Measurements from ENCODE around the gene RASGRF1. TPM values are rescaled to one million over a fixed set of nuclear protein-coding genes. Genes with fewer than 3 reads are reported as not detected.

RASGRF1 gene
- total and polyA plus RNA-seq, 9 of the 15 experiments (the other 6 are each of a cell fraction or from before 2014, with no cell fraction given) = 0.03 to 0.58 (median 0.06) TPM; not detected in 1

- in situ Hi-C loops (cut with MboI) = no loop called here
Measured at GRCh38 chr15:79065361-79065705, 25.2 kb downstream of the RASGRF1 start.

More at GRCh38 chr15:79065361-79065705, 25.2 kb downstream of the RASGRF1 start:
- H3K79me2 ChIP-seq (ENCODE audit: control insufficient read depth, insufficient read depth, low read length) = no peaks in the 10 kb centered on the region
- FAIRE-seq (no peak), ATAC-seq (no peak), DNase-seq (ENCODE audit: extremely low read depth in 1 of 4, low spot score in 3 of 4) (no peak)
- no peak overlapping the region for H3K27ac ChIP-seq (ENCODE audit: extremely low read depth, low read depth, low read length)
- H2AFZ ChIP-seq (ENCODE audit: low read depth, low read length) = no peak overlapping the region
- ChIA-PET CTCF (ENCODE audit: low intra/inter-chr PET ratio) (no interaction called here), POLR2A (no interaction called here)
- H3K36me3 ChIP-seq (ENCODE audit: control insufficient read depth, insufficient read depth, low read length) = no peaks in the 10 kb centered on the region
- peaks cover 0 to 6% of the 10 kb centered on the region in 2 experiments; a peak in 2 of 5 replicates for H3K27me3 ChIP-seq (ENCODE audit: control insufficient read depth in 2 of 2, insufficient read depth in 2 of 2, low read length in 2 of 2)
- H3K4me1 ChIP-seq (replicated peaks in 1 of 2; ENCODE audit: control insufficient read depth in 2 of 2, insufficient read depth in 2 of 2, low read length in 2 of 2) = no peaks in the 10 kb centered on the region
- BruUV-seq (replicated peaks) = no TSS peak
- WGBS (ENCODE audit: insufficient coverage, low coverage, missing lambda C conversion rate) = 0% methylated on average over 1 of the region's 5 CpGs
- intact Hi-C loops (cut with micrococcal nuclease) = no loop called here
- H3K9me3 ChIP-seq (replicated peaks; ENCODE audit: control insufficient read depth, insufficient read depth, low read depth, low read length) = no peaks in the 10 kb centered on the region
- no peak overlapping the region for H3K4me3 ChIP-seq
- no peaks in the 10 kb centered on the region for H3K9me1 ChIP-seq (ENCODE audit: control insufficient read depth, insufficient read depth, low read length)
- no peak overlapping the region for H3K4me2 ChIP-seq (ENCODE audit: insufficient read depth, low read length)
- no peak overlapping the region for H3K9ac ChIP-seq (ENCODE audit: insufficient read depth in 1 of 2, low read depth in 2 of 2, low read length in 2 of 2)
- peaks cover 3% of the 10 kb centered on the region; the same call in 1 of the 2 replicates for H4K20me1 ChIP-seq (replicated peaks; ENCODE audit: control insufficient read depth, insufficient read depth, low read length)
- TF ChIP-seq MED1 (CRISPR knock-in tag; IDR thresholded peaks at IDR 0.05; ENCODE audit: borderline replicate concordance) (no peak), ZHX1 (conservative IDR thresholded peaks at IDR 0.05; ENCODE audit: low read length) (no peak), MAFK (IDR thresholded peaks at IDR 0.05; ENCODE audit: low read length) (no peak), TCF7 (IDR thresholded peaks at IDR 0.05; ENCODE audit: borderline replicate concordance) (no peak), TAF1 (IDR thresholded peaks at IDR 0.05; ENCODE audit: control insufficient read depth, extremely low read depth, insufficient read depth, low read length, severe bottlenecking) (no peak), TBP (optimal IDR thresholded peaks at IDR 0.05; ENCODE audit: low read depth, low read length) (no peak), U2AF1 (optimal IDR thresholded peaks at IDR 0.05; ENCODE audit: low read depth, low read length) (no peak), ZNF12 (CRISPR knock-in tag; IDR thresholded peaks at IDR 0.05) (no peak), ATF6 (CRISPR knock-in tag; IDR thresholded peaks at IDR 0.05) (no peak), SMARCA4 (IDR thresholded peaks at IDR 0.05) (no peak), ZBTB9 (CRISPR knock-in tag; IDR thresholded peaks at IDR 0.05) (no peak), CAMTA2 (CRISPR knock-in tag; conservative IDR thresholded peaks at IDR 0.05) (no peak), SUPT5H (IDR thresholded peaks at IDR 0.05) (no peak), SP2 (IDR thresholded peaks at IDR 0.05; ENCODE audit: extremely low read depth, low read depth, low read length, poor library complexity, severe bottlenecking) (no peak), ZNF75A (CRISPR knock-in tag; IDR thresholded peaks at IDR 0.05) (no peak), KLF10 (CRISPR knock-in tag; IDR thresholded peaks at IDR 0.05) (no peak), STAT5B (CRISPR knock-in tag; IDR thresholded peaks at IDR 0.05) (no peak)
